ENCODE data around the gene ARHGAP32. TPM values are rescaled to one million over a fixed set of nuclear protein-coding genes. Genes with fewer than 3 reads are reported as not detected.
"Not testable (repeated sequence)": the region's sequence is repeated elsewhere in the genome, so short reads cannot be mapped to it uniquely, and the experiment has no call there.

ARHGAP32 gene
- total and polyA plus RNA-seq, 10 donors = 0.53 to 17.0 (median 10.2) TPM

DNA sequence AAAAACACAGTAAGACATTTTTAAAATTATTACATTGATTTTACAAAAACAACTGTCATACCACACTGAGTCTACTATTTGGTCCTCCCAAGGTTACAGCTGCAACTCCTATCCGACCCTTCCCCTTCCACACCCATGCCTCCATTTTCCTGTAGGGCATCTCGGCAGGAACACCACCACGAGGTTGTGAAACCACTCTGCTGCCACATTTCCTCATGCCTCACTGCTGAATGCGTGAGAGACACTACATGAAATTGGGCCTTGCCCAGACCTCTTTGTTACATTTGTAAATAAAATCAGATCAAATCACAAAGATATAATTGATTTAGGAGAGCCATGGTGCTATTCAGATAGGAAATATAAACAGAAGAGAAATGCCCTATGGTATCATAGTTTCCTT, 2.0 kb downstream of the ARHGAP32 start:
- intact Hi-C loops (cut with DNase I; ENCODE audit: low total_unique reads) = no loop called here
- no peaks in the 10 kb centered on the region for H3K36me3 ChIP-seq
- H3K4me3 ChIP-seq = no peak overlapping the region
- DNase-seq = no peak
- TF ChIP-seq POLR2A (IDR thresholded peaks at IDR 0.05) = no peak
- TF ChIP-seq, protein P1, sequence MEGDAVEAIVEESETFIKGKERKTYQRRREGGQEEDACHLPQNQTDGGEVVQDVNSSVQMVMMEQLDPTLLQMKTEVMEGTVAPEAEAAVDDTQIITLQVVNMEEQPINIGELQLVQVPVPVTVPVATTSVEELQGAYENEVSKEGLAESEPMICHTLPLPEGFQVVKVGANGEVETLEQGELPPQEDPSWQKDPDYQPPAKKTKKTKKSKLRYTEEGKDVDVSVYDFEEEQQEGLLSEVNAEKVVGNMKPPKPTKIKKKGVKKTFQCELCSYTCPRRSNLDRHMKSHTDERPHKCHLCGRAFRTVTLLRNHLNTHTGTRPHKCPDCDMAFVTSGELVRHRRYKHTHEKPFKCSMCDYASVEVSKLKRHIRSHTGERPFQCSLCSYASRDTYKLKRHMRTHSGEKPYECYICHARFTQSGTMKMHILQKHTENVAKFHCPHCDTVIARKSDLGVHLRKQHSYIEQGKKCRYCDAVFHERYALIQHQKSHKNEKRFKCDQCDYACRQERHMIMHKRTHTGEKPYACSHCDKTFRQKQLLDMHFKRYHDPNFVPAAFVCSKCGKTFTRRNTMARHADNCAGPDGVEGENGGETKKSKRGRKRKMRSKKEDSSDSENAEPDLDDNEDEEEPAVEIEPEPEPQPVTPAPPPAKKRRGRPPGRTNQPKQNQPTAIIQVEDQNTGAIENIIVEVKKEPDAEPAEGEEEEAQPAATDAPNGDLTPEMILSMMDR (IDR thresholded peaks at IDR 0.05 in 8 of 11, conservative IDR thresholded peaks at IDR 0.05 in 3 of 11) = no peak
- no peak for TF ChIP-seq POLR2AphosphoS5 (IDR thresholded peaks at IDR 0.05)
- H3K4me1 ChIP-seq = no peaks in the 10 kb centered on the region
- H3K9me3 ChIP-seq = peaks cover 0 to 17% (median 6%) of the 10 kb centered on the region in 8 donors
- no peaks in the 10 kb centered on the region for H3K27me3 ChIP-seq (replicated peaks in 1 of 7)
- H3K27ac ChIP-seq = no peak overlapping the region
- WGBS, 5 donors = 20 to 54% (median 35%) methylated on average over 4 of the region's 4 CpGs

GRCh38 chr11:129189646-129190045, 2.5 kb downstream of the ARHGAP32 start:
- Histone ChIP-seq H3K27ac (no peak overlapping the region), H3K36me3 (no peaks in the 10 kb centered on the region), H3K4me1 (no peaks in the 10 kb centered on the region), H3K4me3 (no peak overlapping the region), H3K27me3 (replicated peaks in 1 of 7) (no peaks in the 10 kb centered on the region), H3K9me3 (peaks cover 0 to 17% (median 6%) of the 10 kb centered on the region in 8 donors)
- DNase-seq = no peak
- TF ChIP-seq, protein P1 (IDR thresholded peaks at IDR 0.05 in 8 of 11, conservative IDR thresholded peaks at IDR 0.05 in 3 of 11) = no peak
- no peak for TF ChIP-seq POLR2AphosphoS5 (IDR thresholded peaks at IDR 0.05)
- TF ChIP-seq POLR2A (IDR thresholded peaks at IDR 0.05) = no peak
- 84 to 95% (median 93%) methylated on average over 1 of the region's 1 CpG for WGBS, 5 donors
- intact Hi-C loops (cut with DNase I; ENCODE audit: low total_unique reads) = no loop called here

DNA sequence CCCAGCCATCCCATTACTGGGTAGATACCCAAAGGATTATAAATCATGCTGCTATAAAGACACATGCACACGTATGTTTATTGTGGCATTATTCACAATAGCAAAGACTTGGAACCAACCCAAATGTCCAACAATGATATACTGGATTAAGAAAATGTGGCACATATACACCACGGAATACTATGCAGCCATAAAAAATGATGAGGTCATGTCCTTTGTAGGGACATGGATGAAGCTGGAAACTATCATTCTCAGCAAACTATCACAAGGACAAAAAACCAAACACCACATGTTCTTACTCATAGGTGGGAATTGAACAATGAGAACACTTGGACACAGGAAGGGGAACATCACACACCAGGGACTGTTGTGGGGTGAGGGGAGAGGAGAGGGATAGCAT, 7.0 kb downstream of the ARHGAP32 start:
- DNase-seq; H3K27ac ChIP-seq; H3K27me3 ChIP-seq (replicated peaks in 1 of 7); H3K36me3 ChIP-seq; H3K4me1 ChIP-seq; H3K4me3 ChIP-seq; intact Hi-C loops (cut with DNase I; ENCODE audit: low total_unique reads): not testable (repeated sequence)
- 89 to 94% (median 91%) methylated on average over 2 of the region's 2 CpGs for WGBS, 5 donors
- H3K9me3 ChIP-seq = peaks cover 0 to 17% (median 6%) of the 10 kb centered on the region in 8 donors

GRCh38 chr11:129184581-129184980, 7.5 kb downstream of the ARHGAP32 start:
- no peak for DNase-seq
- H3K36me3 ChIP-seq = no peaks in the 10 kb centered on the region
- H3K27me3 ChIP-seq (replicated peaks in 1 of 7) = no peaks in the 10 kb centered on the region
- TF ChIP-seq POLR2A (IDR thresholded peaks at IDR 0.05) (no peak), POLR2AphosphoS5 (IDR thresholded peaks at IDR 0.05) (no peak)
- TF ChIP-seq, protein P1 (IDR thresholded peaks at IDR 0.05 in 8 of 11, conservative IDR thresholded peaks at IDR 0.05 in 3 of 11) = no peak
- H3K9me3 ChIP-seq = peaks cover 0 to 20% (median 6%) of the 10 kb centered on the region in 8 donors
- intact Hi-C loops (cut with DNase I; ENCODE audit: low total_unique reads) = no loop called here
- WGBS, 5 donors = 87 to 95% (median 93%) methylated on average over 2 of the region's 2 CpGs
- no peaks in the 10 kb centered on the region for H3K4me1 ChIP-seq
- H3K27ac ChIP-seq = no peak overlapping the region
- no peak overlapping the region for H3K4me3 ChIP-seq

- peaks cover 0 to 8% (median 0%) of the 10 kb centered on the region in 6 donors for H3K36me3 ChIP-seq
- H3K4me1 ChIP-seq = no peaks in the 10 kb centered on the region
- TF ChIP-seq, protein P1 (IDR thresholded peaks at IDR 0.05 in 8 of 11, conservative IDR thresholded peaks at IDR 0.05 in 3 of 11) = no peak
- 86 to 95% (median 88%) methylated on average over 1 of the region's 1 CpG for WGBS, 5 donors
- no peak overlapping the region for H3K4me3 ChIP-seq
- no peak for DNase-seq
- H3K27ac ChIP-seq = no peak overlapping the region
- intact Hi-C loops (cut with DNase I; ENCODE audit: low total_unique reads) = no loop called here
- H3K9me3 ChIP-seq = peaks cover 0 to 82% (median 37%) of the 10 kb centered on the region in 8 donors
- no peaks in the 10 kb centered on the region for H3K27me3 ChIP-seq (replicated peaks in 1 of 7)
These were observed 24.8 kb downstream of the ARHGAP32 start for GRCh38 chr11:129167315-129167714.

Measured in spleen (tissue), 11 donors.